HepG2 (cell line): Measurements from ENCODE around the gene DSCAM. TPM values are rescaled to one million over a fixed set of nuclear protein-coding genes. Genes with fewer than 3 reads are reported as not detected.

Experiments
- ATAC-seq: fragments of 200-7000 bp; cut with Tn5 transposase; 3 replicates; pipeline ENCODE4 v1.9.1; 2020; ENCODE audit warnings: mild to moderate bottlenecking, moderate library complexity
- BruUV-seq: library from RNA; stranded (reverse); fragments of 400-500 nt; replicated peaks from 2 replicates; lab custom pipeline; 2021; lab: Mats Ljungman, UMichigan
- CTCF ChIA-PET: fragments of 300-600 bp; formaldehyde crosslinking; extraction: SDS; loops from one replicate; lab custom pipeline; 2021; ENCODE audit warnings: low total read pairs, inconsistent platforms, low intra/inter-chr PET ratio; lab: Yijun Ruan, JAX
- POLR2A ChIA-PET: fragments of 350-600 bp; sonication (Branson Sonifier 250); formaldehyde crosslinking; loops from one replicate; lab custom pipeline; 2020; ENCODE audit warnings: antibody characterized with exemption, inconsistent platforms; lab: Yijun Ruan, JAX
- DNase-seq: peaks from one replicate; pipeline ENCODE4 v3.0.0-alpha.2; 2015; ENCODE audit warnings: low spot score
- FAIRE-seq: peaks from 3 replicates; lab custom pipeline; 2011; peaks lifted over from hg19 to GRCh38; lab: Jason Lieb, UNC
- H2AFZ ChIP-seq: one replicate; pipeline ENCODE4 v1.6.1; 2011; ENCODE audit warnings: low read length, inconsistent platforms
- H3K27ac ChIP-seq: fragments of 300-600 bp; 3 replicates; pipeline ENCODE4 v1.8.0; 2011; ENCODE audit warnings: mixed run types, mild to moderate bottlenecking, mixed read lengths, low read length, inconsistent platforms; ENCODE audit not compliant: insufficient read depth; ENCODE audit errors: extremely low read length
- H3K27me3 ChIP-seq, 2 experiments: fragments of 200-600 bp in 1 of 2; 2 replicates in 1 of 2; 3 replicates in 1 of 2; pipeline versions ENCODE4 v1.6.0 to v1.8.0; 2011; ENCODE audit warnings: low read length in 2 of 2, mild to moderate bottlenecking in 2 of 2, moderate library complexity in 2 of 2, inconsistent platforms in 1 of 2; ENCODE audit not compliant: insufficient read depth in 2 of 2, control insufficient read depth in 1 of 2
- H3K36me3 ChIP-seq, 2 experiments: fragments of 200-600 bp in 1 of 2; replicated peaks in 1 of 2; 2 replicates in 1 of 2; 3 replicates in 1 of 2; pipeline versions ENCODE4 v1.5.1 to v1.8.0; 2011; ENCODE audit warnings: low read length in 2 of 2, inconsistent platforms in 1 of 2; ENCODE audit not compliant: insufficient read depth in 2 of 2, control insufficient read depth in 1 of 2
- H3K4me1 ChIP-seq: 2 replicates; pipeline ENCODE4 v1.5.1; 2012; ENCODE audit warnings: low read length, inconsistent platforms; ENCODE audit not compliant: insufficient read depth
- H3K4me2 ChIP-seq: 2 replicates; pipeline ENCODE4 v1.6.0; 2011; ENCODE audit warnings: low read depth, low read length, inconsistent platforms
- H3K4me3 ChIP-seq, 3 experiments: fragments of 200-600 bp in 1 of 3; sonication (generic), shearing (Covaris generic) in 1 of 3; replicated peaks in 1 of 3; 2 replicates each; pipeline ENCODE4 v1.5.1; 2011 to 2016; ENCODE audit warnings: low read length in 3 of 3, inconsistent platforms in 2 of 3, low read depth in 2 of 3, mild to moderate bottlenecking in 2 of 3, control low read depth in 1 of 3, mixed read lengths in 1 of 3; ENCODE audit not compliant: insufficient read depth in 1 of 3
- H3K79me2 ChIP-seq: one replicate; pipeline ENCODE4 v1.6.1; 2011; ENCODE audit warnings: low read length, inconsistent platforms; ENCODE audit not compliant: insufficient read depth
- H3K9ac ChIP-seq: 2 replicates; pipeline ENCODE4 v1.6.0; 2011; ENCODE audit warnings: mild to moderate bottlenecking, low read depth, low read length, inconsistent platforms; ENCODE audit not compliant: insufficient read depth
- H3K9me3 ChIP-seq: 2 replicates; pipeline ENCODE4 v1.5.1; 2012; ENCODE audit warnings: mild to moderate bottlenecking, low read length
- H4K20me1 ChIP-seq: 2 replicates; pipeline ENCODE4 v1.6.0; 2011; ENCODE audit warnings: inconsistent platforms, mild to moderate bottlenecking, low read length, moderate library complexity; ENCODE audit not compliant: insufficient read depth
- HHEX ChIP-seq: IDR thresholded peaks from 2 replicates; pipeline ENCODE4 v1.6.1; 2016; ENCODE audit warnings: control low read depth
- HOMEZ ChIP-seq: IDR thresholded peaks from 2 replicates; pipeline ENCODE4 v1.6.1; 2016; ENCODE audit warnings: low read depth
- RFX5 ChIP-seq: IDR thresholded peaks from 2 replicates; pipeline ENCODE4 v1.6.1; 2011; ENCODE audit warnings: low read depth, low read length, improper control_type of control experiment
- RNF2 ChIP-seq: fragments of 450-650 bp; conservative IDR thresholded peaks from 2 replicates; pipeline ENCODE4 v1.6.1; 2016; ENCODE audit warnings: low read depth
- SKI ChIP-seq: fragments of 450-650 bp; IDR thresholded peaks from one replicate; pipeline ENCODE4 v1.6.1; 2018; ENCODE audit warnings: mild to moderate bottlenecking; ENCODE audit not compliant: partially characterized antibody
- SP5 ChIP-seq: IDR thresholded peaks from 2 replicates; pipeline ENCODE4 v1.6.1; 2016; ENCODE audit warnings: low read depth, borderline replicate concordance
- U2AF2 ChIP-seq: fragments of 200-400 bp; formaldehyde crosslinking; IDR thresholded peaks from 2 replicates; pipeline ENCODE4 v1.6.1; 2017; ENCODE audit warnings: low read depth, mild to moderate bottlenecking, low read length
- ZC3H13 ChIP-seq: sonication (generic); formaldehyde crosslinking; IDR thresholded peaks from 2 replicates; pipeline ENCODE4 v1.8.1; 2023; ENCODE audit warnings: mild to moderate bottlenecking, missing genetic modification reagents, moderate library complexity
- ZNF260 ChIP-seq: sonication (generic); formaldehyde crosslinking; IDR thresholded peaks from 2 replicates; pipeline ENCODE4 v1.4.0; 2020; ENCODE audit warnings: missing genetic modification reagents, low read depth, mild to moderate bottlenecking, borderline replicate concordance
- ZNF329 ChIP-seq: sonication (generic); formaldehyde crosslinking; IDR thresholded peaks from 2 replicates; pipeline ENCODE4 v1.9.0; 2021; ENCODE audit warnings: low read depth, mild to moderate bottlenecking, missing genetic modification reagents
- ZNF446 ChIP-seq: sonication (generic); formaldehyde crosslinking; IDR thresholded peaks from 2 replicates; pipeline ENCODE4 v1.5.0; 2020; ENCODE audit warnings: mild to moderate bottlenecking, missing genetic modification reagents
- ZNF562 ChIP-seq: sonication (generic); formaldehyde crosslinking; IDR thresholded peaks from 2 replicates; pipeline ENCODE4 v1.8.0; 2022; ENCODE audit warnings: missing genetic modification reagents, borderline replicate concordance
- ZSCAN29 ChIP-seq: sonication (generic); formaldehyde crosslinking; conservative IDR thresholded peaks from 2 replicates; pipeline ENCODE4 v1.4.0; 2020; ENCODE audit warnings: mild to moderate bottlenecking, missing genetic modification reagents
- WGBS: methylation state at CpG from one replicate; pipeline ENCODE4 v1.1.6; 2017; ENCODE audit warnings: low lambda C conversion rate; 5-methylcytosine and 5-hydroxymethylcytosine counted together
- in situ Hi-C: cut with HindIII; loops from 2 replicates; pipeline ENCODE4 v1.10.0; 2017; ENCODE audit warnings: low pct_unique_long_range_greater_than_20kb; ENCODE audit not compliant: extremely low pct_ligation_motif_present
- intact Hi-C: fragments of 100-400 bp; cut with micrococcal nuclease; formaldehyde crosslinking; loops from one replicate; pipeline ENCODE4 v1.10.0; 2022; ENCODE audit not compliant: unreplicated experiment
- polyA plus RNA-seq, 8 experiments: library from polyadenylated mRNA; depleted of rRNA in 3 of 8; stranded (reverse) in 7 of 8; unstranded in 1 of 8; fragments of >200 nt; fragmentation: Illumina TruSeq in 4 of 8; extraction: Trizol in 4 of 8; gene quantifications; 2 replicates each; pipeline versions ENCODE4 v1.2.1 to v1.2.3, GENCODE V29; 2011 to 2016; ENCODE audit warnings: low read depth in 4 of 8, missing spikeins in 1 of 8, mixed read lengths in 1 of 8; ENCODE audit not compliant: insufficient read depth in 1 of 8
- total RNA-seq, 5 experiments: library from RNA; depleted of rRNA; stranded (reverse); fragments of >200 nt; fragmentation: Illumina TruSeq; extraction: Trizol; gene quantifications; 2 replicates each; pipeline ENCODE4 v1.2.3, GENCODE V29; 2016; ENCODE audit warnings: low read depth in 1 of 5
- TF ChIP-seq, protein P1 (sequence below): sonication (generic); formaldehyde crosslinking; IDR thresholded peaks from 2 replicates; pipeline ENCODE4 v1.5.1; 2020; ENCODE audit warnings: mild to moderate bottlenecking, missing genetic modification reagents
- TF ChIP-seq, protein P2 (sequence below), 2 experiments: fragments of 450-650 bp in 1 of 2; sonication (generic) in 1 of 2; formaldehyde crosslinking; IDR thresholded peaks; 2 replicates each; pipeline versions ENCODE4 v1.5.0 to v1.8.0; 2020 to 2022; ENCODE audit warnings: mild to moderate bottlenecking in 1 of 2, missing genetic modification reagents in 1 of 2
- TF ChIP-seq, protein P3 (sequence below): sonication (generic); formaldehyde crosslinking; IDR thresholded peaks from 2 replicates; pipeline ENCODE4 v1.4.0; 2020; ENCODE audit warnings: low read depth, missing genetic modification reagents

The DSCAM gene
- total and polyA plus RNA-seq, 2 of the 13 experiments (the other 11 are each of a cell fraction or from before 2014, with no cell fraction given), result not detected

- no TSS peak for BruUV-seq
- Histone ChIP-seq H3K27ac (no peak overlapping the region), H3K27me3 (no peaks in the 10 kb centered on the region; a peak in 1 of 5 replicates), H3K36me3 (no peaks in the 10 kb centered on the region), H2AFZ (no peak overlapping the region), H3K79me2 (no peaks in the 10 kb centered on the region), H3K9ac (no peak overlapping the region), H3K4me1 (no peaks in the 10 kb centered on the region), H3K4me3 (no peak overlapping the region), H3K9me3 (peaks cover 73% of the 10 kb centered on the region), H3K4me2 (no peak overlapping the region), H4K20me1 (no peaks in the 10 kb centered on the region)
- intact Hi-C loops, result no loop called here
- POLR2A ChIA-PET, result no interaction called here
- WGBS, result 10% methylated on average over 5 of the region's 5 CpGs
- CTCF ChIA-PET, result no interaction called here
- DNase-seq (no peak), FAIRE-seq (no peak), ATAC-seq (no peak)
- in situ Hi-C loops, result no loop called here
- no peak for TF ChIP-seq RNF2
- TF ChIP-seq ZC3H13 (CRISPR knock-in tag), result no peak
- no peak for TF ChIP-seq ZNF446
- TF ChIP-seq, protein P1, sequence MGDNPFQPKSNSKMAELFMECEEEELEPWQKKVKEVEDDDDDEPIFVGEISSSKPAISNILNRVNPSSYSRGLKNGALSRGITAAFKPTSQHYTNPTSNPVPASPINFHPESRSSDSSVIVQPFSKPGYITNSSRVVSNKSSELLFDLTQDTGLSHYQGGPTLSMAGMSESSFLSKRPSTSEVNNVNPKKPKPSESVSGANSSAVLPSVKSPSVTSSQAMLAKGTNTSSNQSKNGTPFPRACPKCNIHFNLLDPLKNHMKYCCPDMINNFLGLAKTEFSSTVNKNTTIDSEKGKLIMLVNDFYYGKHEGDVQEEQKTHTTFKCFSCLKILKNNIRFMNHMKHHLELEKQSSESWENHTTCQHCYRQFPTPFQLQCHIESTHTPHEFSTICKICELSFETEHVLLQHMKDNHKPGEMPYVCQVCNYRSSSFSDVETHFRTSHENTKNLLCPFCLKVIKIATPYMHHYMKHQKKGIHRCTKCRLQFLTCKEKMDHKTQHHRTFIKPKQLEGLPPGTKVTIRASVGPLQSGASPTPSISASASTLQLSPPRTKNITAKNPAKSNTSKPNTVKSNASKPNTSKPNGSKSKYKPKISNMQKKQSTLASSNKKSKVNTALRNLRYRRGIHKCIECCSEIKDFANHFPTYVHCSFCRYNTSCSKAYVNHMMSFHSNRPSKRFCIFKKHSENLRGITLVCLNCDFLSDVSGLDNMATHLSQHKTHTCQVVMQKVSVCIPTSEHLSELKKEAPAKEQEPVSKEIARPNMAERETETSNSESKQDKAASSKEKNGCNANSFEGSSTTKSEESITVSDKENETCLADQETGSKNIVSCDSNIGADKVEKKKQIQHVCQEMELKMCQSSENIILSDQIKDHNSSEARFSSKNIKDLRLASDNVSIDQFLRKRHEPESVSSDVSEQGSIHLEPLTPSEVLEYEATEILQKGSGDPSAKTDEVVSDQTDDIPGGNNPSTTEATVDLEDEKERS (CRISPR knock-in tag), result no peak
- TF ChIP-seq SKI, result no peak
- no peak for TF ChIP-seq U2AF2
- no peak for TF ChIP-seq SP5 (CRISPR knock-in tag)
- no peak for TF ChIP-seq HOMEZ (CRISPR knock-in tag)
- TF ChIP-seq, protein P2, sequence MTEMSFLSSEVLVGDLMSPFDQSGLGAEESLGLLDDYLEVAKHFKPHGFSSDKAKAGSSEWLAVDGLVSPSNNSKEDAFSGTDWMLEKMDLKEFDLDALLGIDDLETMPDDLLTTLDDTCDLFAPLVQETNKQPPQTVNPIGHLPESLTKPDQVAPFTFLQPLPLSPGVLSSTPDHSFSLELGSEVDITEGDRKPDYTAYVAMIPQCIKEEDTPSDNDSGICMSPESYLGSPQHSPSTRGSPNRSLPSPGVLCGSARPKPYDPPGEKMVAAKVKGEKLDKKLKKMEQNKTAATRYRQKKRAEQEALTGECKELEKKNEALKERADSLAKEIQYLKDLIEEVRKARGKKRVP (CRISPR knock-in tag; IDR thresholded peaks at IDR 0.05), result no peak
- TF ChIP-seq HHEX (CRISPR knock-in tag), result no peak
- TF ChIP-seq, protein P3, sequence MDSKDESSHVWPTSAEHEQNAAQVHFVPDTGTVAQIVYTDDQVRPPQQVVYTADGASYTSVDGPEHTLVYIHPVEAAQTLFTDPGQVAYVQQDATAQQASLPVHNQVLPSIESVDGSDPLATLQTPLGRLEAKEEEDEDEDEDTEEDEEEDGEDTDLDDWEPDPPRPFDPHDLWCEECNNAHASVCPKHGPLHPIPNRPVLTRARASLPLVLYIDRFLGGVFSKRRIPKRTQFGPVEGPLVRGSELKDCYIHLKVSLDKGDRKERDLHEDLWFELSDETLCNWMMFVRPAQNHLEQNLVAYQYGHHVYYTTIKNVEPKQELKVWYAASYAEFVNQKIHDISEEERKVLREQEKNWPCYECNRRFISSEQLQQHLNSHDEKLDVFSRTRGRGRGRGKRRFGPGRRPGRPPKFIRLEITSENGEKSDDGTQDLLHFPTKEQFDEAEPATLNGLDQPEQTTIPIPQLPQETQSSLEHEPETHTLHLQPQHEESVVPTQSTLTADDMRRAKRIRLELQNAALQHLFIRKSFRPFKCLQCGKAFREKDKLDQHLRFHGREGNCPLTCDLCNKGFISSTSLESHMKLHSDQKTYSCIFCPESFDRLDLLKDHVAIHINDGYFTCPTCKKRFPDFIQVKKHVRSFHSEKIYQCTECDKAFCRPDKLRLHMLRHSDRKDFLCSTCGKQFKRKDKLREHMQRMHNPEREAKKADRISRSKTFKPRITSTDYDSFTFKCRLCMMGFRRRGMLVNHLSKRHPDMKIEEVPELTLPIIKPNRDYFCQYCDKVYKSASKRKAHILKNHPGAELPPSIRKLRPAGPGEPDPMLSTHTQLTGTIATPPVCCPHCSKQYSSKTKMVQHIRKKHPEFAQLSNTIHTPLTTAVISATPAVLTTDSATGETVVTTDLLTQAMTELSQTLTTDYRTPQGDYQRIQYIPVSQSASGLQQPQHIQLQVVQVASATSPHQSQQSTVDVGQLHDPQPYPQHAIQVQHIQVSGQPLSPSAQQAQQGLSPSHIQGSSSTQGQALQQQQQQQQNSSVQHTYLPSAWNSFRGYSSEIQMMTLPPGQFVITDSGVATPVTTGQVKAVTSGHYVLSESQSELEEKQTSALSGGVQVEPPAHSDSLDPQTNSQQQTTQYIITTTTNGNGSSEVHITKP, result no peak
- TF ChIP-seq RFX5, result no peak
- TF ChIP-seq ZSCAN29, result no peak
- no peak for TF ChIP-seq ZNF329 (CRISPR knock-in tag)
- TF ChIP-seq ZNF562 (CRISPR knock-in tag), result no peak
- no peak for TF ChIP-seq ZNF260
Measured at GRCh38 chr21:40335704-40336103, 511.3 kb downstream of the DSCAM start.
